22Rv1 (cell line): ENCODE results near the gene ITSN2.

Experiments
- ZFX ChIP-seq: fragments of 450-650 bp; IDR thresholded peaks from 2 replicates; pipeline ENCODE4 v1.6.1; 2017; ENCODE audit warnings: antibody characterized with exemption, borderline replicate concordance
- TF ChIP-seq, protein P1 (sequence below): fragments of 450-650 bp; IDR thresholded peaks from 2 replicates; pipeline ENCODE4 v1.5.1; 2017; ENCODE audit warnings: mild to moderate bottlenecking

DNA sequence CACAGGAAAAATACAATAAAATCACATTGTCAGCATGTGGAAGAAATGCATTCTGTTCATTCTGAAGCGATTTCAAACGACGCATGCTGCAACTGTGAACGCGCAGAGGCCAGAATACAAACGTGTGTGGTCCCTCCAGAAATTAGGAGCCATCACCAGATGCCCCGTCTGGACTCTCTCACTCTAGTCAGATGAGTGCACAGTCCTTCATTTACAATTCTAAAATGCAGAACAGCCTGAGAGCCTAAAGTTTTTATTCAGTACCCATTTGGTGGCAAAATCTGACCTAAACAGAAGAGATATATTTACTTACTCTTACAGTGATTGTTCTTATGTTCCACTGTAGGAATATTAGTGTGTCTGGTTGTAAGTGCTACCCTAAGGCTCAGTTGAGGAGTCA, 148.9 kb downstream of the ITSN2 start:
- TF ChIP-seq, protein P1, sequence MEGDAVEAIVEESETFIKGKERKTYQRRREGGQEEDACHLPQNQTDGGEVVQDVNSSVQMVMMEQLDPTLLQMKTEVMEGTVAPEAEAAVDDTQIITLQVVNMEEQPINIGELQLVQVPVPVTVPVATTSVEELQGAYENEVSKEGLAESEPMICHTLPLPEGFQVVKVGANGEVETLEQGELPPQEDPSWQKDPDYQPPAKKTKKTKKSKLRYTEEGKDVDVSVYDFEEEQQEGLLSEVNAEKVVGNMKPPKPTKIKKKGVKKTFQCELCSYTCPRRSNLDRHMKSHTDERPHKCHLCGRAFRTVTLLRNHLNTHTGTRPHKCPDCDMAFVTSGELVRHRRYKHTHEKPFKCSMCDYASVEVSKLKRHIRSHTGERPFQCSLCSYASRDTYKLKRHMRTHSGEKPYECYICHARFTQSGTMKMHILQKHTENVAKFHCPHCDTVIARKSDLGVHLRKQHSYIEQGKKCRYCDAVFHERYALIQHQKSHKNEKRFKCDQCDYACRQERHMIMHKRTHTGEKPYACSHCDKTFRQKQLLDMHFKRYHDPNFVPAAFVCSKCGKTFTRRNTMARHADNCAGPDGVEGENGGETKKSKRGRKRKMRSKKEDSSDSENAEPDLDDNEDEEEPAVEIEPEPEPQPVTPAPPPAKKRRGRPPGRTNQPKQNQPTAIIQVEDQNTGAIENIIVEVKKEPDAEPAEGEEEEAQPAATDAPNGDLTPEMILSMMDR = no peak
- no peak for TF ChIP-seq ZFX
